ENCODE measurements around the gene THAP3. TPM values are rescaled to one million over a fixed set of nuclear protein-coding genes. Genes with fewer than 3 reads are reported as not detected.

THAP3 gene
- total RNA-seq, 4 donors from 2014 or later: 13.8 to 34.6 (median 25.0) TPM

GRCh38 chr1:6580119-6580592 is 44.5 kb upstream of the THAP3 start:
- Histone ChIP-seq H3K36me3 (peaks cover 0 to 6% (median 0%) of the 10 kb centered on the region in 4 donors), H3K9me3 (no peaks in the 10 kb centered on the region), H3K27me3 (no peaks in the 10 kb centered on the region), H3K4me3 (peak overlapping the region; percentile 85 to 98 (median 96)), H3K27ac (replicated peaks in 1 of 4) (peak overlapping the region; percentile 95 to 98 (median 97)), H3K4me1 (peaks cover 32 to 45% (median 41%) of the 10 kb centered on the region in 4 donors)
- TF ChIP-seq CTCF (IDR thresholded peaks at IDR 0.05) (no peak), POLR2AphosphoS5 (IDR thresholded peaks at IDR 0.05) (no peak), POLR2A (IDR thresholded peaks at IDR 0.05; ENCODE audit: low read depth) (no peak), EP300 (IDR thresholded peaks at IDR 0.05) (no peak)
- WGBS: under 1% methylated on average over 19 of the region's 30 CpGs
- no peak for DNase-seq (ENCODE audit: extremely low spot score)
- intact Hi-C loops (cut with DNase I): no loop called here

GRCh38 chr1:6580593-6581409 is 43.9 kb upstream of the THAP3 start:
- 38% methylated on average over 17 of the region's 19 CpGs for WGBS

GRCh38 chr1:6581561-6582305 is 42.9 kb upstream of the THAP3 start:
- DNase-seq (ENCODE audit: extremely low spot score): no peak
- WGBS: 78% methylated on average over 10 of the region's 10 CpGs
- intact Hi-C loops (cut with DNase I): no loop called here
- Histone ChIP-seq H3K4me3 (no peak overlapping the region), H3K36me3 (peaks cover 0 to 6% (median 0%) of the 10 kb centered on the region in 4 donors), H3K27ac (replicated peaks in 1 of 4) (peak overlapping the region; percentile 55 to 98 (median 96)), H3K4me1 (peaks cover 38 to 61% (median 48%) of the 10 kb centered on the region in 4 donors), H3K27me3 (no peaks in the 10 kb centered on the region), H3K9me3 (no peaks in the 10 kb centered on the region)
- TF ChIP-seq EP300 (IDR thresholded peaks at IDR 0.05): no peak
- no peak for TF ChIP-seq CTCF (IDR thresholded peaks at IDR 0.05)
- TF ChIP-seq POLR2AphosphoS5 (IDR thresholded peaks at IDR 0.05): no peak
- no peak for TF ChIP-seq POLR2A (IDR thresholded peaks at IDR 0.05; ENCODE audit: low read depth)

More at GRCh38 chr1:6580593-6581409, 43.9 kb upstream of the THAP3 start:
- TF ChIP-seq EP300 (IDR thresholded peaks at IDR 0.05): no peak
- TF ChIP-seq POLR2AphosphoS5 (IDR thresholded peaks at IDR 0.05): no peak
- no peak for TF ChIP-seq POLR2A (IDR thresholded peaks at IDR 0.05; ENCODE audit: low read depth)
- TF ChIP-seq CTCF (IDR thresholded peaks at IDR 0.05): no peak
- Histone ChIP-seq H3K4me1 (peaks cover 32 to 52% (median 41%) of the 10 kb centered on the region in 4 donors), H3K27me3 (no peaks in the 10 kb centered on the region), H3K4me3 (peak overlapping the region; percentile 85 to 98 (median 96)), H3K27ac (replicated peaks in 1 of 4) (peak overlapping the region; percentile 95 to 98 (median 97)), H3K36me3 (peaks cover 0 to 6% (median 0%) of the 10 kb centered on the region in 4 donors), H3K9me3 (no peaks in the 10 kb centered on the region)
- no peak for DNase-seq (ENCODE audit: extremely low spot score)
- intact Hi-C loops (cut with DNase I): no loop called here

GRCh38 chr1:6582370-6582769 is 42.3 kb upstream of the THAP3 start:
- Histone ChIP-seq H3K9me3 (no peaks in the 10 kb centered on the region), H3K36me3 (peaks cover 0 to 8% (median 2%) of the 10 kb centered on the region in 4 donors), H3K4me1 (peaks cover 43 to 68% (median 55%) of the 10 kb centered on the region in 4 donors), H3K27me3 (no peaks in the 10 kb centered on the region), H3K4me3 (no peak overlapping the region), H3K27ac (replicated peaks in 1 of 4) (peak overlapping the region; percentile 51 to 97 (median 75))
- intact Hi-C loops (cut with DNase I): no loop called here
- WGBS: 100% methylated on average over 1 of the region's 1 CpG
- no peak for DNase-seq (ENCODE audit: extremely low spot score)
- TF ChIP-seq CTCF (IDR thresholded peaks at IDR 0.05): no peak

All from esophagus muscularis mucosa (tissue), 4 donors.